HG02678 (cell line): ENCODE measurements around the gene DDIT4.
"Not testable (repeated sequence)": the region's sequence is repeated elsewhere in the genome, so short reads cannot be mapped to it uniquely, and the experiment has no call there.

Source experiments
- ATAC-seq: cut with Tn5 transposase; IDR thresholded peaks from one replicate; pipeline ENCODE4 v1.9.1; 2021; ENCODE audit warnings: mild to moderate bottlenecking, moderate library complexity; ENCODE audit not compliant: unreplicated experiment

Gene DDIT4, protein sequence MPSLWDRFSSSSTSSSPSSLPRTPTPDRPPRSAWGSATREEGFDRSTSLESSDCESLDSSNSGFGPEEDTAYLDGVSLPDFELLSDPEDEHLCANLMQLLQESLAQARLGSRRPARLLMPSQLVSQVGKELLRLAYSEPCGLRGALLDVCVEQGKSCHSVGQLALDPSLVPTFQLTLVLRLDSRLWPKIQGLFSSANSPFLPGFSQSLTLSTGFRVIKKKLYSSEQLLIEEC

DNA sequence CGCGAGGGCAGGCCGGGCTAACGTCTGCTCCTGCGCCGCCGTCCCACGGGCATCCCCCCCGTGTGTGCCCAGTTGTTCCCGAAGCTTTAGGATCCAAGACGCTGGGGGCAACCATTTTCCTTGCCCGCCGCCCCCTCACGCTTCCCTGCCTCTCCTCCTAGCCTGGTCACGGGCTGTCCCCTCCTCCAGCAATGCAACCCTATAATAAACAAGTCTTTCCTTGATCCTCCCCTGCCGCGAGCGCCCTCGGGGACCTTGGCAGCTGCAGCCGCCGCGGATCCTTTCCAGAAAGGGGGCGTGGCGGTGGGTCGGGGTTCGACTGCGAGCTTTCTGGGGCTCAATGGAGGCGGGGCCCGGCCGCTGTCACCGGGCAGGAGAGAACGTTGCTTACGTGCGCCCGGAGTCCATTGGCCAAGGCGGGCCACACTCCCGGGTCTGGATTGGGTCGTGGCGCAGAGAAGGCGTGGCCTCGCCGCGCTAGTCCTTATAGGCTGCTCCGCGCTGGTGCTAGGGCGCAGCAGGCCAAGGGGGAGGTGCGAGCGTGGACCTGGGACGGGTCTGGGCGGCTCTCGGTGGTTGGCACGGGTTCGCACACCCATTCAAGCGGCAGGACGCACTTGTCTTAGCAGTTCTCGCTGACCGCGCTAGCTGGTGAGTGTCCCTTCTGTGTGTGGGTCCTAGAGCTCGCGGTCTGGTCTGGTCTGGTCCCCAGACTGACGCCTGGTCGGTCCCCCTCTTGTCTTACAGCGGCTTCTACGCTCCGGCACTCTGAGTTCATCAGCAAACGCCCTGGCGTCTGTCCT lies at the start of gene DDIT4:
TSS of gene DDIT4 (plus strand) at position 515 of the 803 bp plus-strand sequence. CDS start 293 bp downstream, outside the sequence.
- peak; percentile 86 for ATAC-seq

DNA sequence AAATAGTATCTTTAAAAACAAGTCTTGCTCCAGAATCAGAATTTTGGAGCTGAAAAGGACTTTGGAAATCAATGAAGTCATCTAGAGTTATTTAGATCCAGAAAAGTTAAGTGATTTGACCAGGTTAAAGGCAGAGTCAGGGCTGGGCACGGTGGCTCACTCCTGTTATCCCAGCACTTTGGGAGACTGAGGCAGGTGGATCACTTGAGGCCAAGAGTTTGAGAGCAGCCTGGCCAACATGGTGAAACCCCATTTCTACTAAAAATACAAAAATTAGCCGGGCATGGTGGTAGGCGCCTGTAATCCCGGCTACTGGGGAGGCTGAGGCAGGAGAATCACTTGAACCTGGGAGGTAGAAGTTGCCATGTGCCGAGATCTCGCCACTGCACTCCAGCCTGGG lies 49.5 kb upstream of the DDIT4 start:
- ATAC-seq: not testable (repeated sequence)

DNA sequence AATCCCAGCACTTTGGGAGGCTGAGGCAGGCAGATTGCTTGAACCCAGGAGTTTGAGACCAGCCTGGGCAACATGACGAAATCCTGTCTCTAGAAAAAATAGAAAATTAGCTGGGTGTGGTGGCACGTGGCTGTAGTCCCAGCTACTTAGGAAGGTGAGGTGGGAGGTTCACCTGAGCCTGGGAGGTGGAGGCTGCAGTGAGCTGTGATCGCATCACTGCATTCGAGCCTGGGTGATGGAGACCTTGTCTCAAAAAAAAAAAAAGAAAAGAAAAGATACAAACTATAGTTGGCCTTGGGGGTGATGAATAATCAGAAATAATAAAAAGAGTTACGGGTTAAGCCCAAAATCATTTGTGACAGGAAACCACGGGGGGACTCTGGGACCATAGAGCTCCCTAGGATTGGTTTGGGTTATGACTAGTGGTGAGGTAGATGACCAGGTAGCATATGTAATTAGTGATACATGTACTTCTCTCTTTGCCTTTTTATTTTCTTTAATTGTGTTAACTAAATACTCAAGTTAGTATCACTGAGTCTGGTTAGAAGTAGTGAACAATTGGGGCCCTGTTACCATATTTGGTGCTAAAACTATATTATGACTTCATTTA lies 47.2 kb upstream of the DDIT4 start:
- ATAC-seq: no peak

DNA sequence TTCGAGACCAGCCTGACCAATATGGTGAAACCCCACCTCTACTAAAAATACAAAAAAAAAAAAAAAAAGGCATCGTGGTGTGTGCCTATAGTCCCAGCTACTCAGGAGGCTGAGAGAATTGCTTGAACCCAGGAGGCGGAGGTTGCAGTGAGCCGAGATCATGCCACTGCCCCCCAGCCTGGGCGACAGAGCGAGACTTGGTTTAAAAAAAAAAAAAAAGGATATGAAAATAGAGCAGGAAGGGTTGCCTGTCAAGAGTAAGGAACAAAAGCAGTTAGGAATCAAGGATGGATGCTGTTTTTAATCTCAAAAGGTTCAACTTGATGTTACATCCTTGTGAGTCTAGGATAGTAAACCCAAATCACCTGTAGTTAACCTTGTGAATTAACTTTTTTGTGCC lies 45.9 kb upstream of the DDIT4 start:
- ATAC-seq: no peak

DNA sequence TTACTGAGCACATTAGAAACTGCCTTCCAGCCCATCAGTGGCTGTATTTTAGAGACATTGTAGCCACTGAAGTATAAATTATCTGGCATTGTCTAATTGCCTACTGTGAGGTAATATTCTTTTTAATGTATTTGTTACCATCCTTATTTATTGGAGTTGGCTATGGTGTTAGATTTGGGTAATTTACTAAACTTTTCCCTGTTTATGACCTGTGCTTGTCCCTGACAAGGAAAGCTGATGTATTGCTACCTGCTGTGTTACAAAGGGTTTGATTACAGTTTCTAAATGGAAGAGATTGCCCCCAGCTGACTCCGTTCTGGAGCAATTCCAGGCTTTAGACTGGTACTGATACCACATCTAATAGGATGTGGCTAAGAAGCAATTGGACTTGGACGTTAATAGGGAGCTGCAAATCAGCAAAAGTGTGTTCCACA lies 45.4 kb upstream of the DDIT4 start:
- ATAC-seq: no peak

DNA sequence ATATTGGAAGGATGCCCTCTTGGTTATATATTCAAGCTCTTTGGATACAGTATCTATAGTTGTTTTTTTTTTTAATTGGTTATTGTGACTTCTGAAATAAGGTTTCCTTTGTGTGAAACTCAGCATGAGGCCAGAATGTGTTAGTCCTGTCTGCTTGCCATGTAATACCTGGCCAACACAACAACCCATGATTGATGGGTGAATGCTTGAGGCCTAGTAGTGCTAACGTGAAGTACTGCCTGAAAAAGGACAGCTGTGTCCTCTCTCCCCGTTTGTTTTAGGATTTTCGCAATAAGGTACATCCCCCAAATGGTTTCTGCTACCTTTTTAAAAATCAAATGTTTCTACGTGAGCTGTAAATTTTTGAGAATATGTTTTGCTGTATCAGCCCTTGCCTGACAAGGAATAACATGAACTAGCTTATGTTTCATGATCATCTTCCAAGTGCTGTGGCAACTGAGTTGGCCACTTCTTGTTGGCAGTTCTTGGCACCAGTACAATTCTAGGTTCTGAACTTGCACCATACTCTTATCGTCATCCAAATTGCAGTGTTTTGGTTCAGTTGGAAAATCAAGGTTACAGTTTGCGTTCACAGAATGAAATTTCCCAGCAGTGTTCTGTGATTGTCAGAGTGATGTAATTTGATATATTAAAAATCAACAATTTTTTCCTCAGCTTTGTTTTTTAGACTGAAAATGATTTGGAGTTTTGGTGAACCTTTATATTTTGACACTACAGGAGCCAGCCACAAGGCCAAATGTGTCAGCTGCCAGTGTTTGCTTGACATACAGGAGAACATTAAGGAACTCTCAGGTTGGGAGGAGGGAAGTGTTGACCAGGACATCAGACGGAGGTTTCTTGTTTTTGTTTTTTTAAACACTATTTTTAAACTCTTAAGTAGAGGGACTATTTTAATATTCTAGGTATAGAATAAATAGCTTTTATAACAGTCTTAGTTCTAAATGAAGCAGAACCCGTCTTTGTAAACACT lies 44.2 kb upstream of the DDIT4 start:
- ATAC-seq: no peak

DNA sequence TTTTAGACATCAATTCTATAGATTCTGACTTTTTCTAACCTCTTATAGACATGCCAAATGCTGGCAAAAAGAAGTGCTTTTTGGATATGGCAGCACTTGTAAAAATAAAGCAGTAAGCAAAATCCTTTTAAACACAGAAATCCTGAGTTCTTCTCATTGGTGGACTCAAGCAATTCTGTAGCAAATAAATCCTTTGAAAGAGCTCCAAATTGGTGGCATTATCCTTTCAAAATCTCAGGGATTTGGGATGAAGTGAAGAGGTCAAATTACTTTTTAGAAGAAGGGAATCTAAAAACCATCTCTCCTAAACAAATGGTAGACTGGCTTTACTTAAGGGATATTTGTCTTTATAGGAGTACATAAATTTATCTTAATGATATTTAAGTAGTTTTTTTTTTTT lies 40.1 kb upstream of the DDIT4 start:
- no peak for ATAC-seq

DNA sequence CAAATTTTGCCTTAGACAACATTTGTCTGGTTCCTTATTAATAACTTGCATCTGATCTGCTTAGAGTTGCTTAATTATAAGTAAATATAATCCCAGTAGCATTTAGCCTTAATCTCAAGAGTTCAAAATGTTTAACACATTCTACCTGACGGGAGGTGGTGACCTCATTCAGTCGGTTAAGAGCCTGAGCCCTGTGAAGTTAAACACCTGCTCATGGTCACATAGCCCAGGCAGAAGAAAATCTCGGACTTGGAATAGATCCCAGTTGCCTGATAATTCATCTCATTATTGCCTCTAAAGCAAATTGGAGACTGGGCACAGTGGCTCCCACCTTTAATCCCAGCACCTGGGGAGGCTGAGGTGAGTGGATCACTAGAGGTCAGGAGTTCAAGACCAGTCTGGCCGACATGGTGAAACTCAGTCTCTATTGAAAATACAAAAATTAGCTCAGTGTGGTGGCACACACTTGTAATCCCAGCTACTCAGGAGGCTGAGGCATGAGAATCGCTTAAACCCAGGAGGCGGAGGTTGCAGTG lies 39.1 kb upstream of the DDIT4 start:
- ATAC-seq: no peak

DNA sequence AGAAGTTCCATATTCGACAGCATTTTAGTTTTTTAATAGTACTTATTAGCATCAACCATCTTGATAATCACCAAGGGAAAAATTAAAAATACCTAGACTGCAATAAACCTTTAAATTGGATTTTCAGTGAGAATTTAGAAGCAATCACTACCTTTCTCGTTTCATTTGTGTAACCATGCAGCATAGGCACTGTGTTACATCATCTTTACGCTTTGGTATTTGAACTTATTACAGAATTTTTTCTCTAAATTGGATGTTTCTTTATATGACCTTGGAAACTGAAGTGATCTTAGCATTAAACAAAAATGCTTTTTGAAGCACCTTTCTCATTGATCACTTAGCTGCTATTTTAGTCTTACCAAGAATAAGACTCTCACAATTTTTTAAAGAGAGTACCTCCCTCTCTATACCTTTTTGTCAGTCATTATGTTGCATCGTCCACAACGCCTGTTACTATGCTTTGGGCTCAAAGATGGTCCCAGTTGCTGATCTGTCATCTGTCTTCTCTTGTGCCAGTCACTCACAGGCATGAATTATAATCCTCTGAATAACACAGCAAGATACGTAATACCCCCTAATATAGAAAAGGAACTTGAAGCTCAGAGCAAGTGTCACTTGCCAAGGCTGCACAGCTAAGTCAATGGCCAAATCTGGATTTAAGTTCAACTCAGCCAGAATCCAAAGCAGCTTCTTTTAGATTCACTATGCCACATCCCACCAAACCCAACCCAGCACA lies 38.0 kb upstream of the DDIT4 start:
- no peak for ATAC-seq

DNA sequence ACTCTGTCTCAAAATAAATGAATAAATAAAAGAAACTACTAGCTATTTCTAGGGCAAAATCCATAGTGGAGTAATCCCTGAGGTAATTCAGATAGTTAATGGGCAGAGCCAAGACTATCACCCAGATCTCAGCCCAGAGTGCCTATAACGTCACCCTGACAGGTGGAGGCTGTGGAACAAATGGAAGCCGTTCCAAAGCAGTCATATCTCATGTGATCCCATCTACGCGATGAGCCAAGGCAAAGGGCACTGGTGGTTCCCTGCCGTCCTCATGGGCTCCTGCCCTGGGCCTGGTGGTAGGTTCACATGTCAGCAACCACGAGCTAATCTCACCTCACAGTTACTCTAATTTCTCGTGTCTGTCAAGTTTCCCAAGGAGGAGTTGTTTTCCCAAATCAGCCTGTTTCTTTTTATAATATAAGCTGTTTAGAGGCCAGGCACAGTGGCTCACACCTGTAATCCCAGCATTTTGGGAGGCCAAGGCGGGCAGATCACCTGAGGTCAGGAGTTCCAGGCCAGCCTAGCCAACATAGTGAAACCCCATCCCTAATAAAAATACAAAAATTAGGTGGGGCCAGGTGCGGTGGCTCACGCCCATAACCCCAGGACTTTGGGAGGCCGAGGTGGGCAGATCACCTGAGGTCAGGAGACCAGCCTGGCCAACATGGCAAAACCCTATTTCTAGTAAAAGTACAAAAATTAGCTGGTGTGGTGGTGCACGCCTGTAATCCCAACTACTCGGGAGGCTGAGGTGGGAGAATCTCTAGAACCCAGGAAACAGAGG lies 35.1 kb upstream of the DDIT4 start:
- ATAC-seq: no peak

DNA sequence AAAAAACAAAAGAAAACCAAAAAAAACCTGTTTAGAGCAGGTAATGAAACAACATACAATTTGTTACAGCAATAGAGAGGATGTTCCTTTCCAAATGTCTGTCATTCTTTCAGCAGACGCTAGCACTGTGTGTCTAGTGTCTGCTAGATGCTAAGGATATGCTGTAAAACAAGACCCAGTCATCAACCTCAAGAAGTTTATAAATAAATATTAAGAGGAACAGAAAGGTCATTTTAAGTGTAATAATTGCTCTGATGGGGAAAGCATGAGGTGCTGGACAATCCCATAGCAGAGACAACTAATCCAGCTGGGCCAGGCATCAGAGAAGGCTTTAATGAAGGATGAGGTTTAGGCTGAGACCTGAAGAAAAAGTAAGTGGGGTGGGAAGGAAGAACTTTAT lies 34.3 kb upstream of the DDIT4 start:
- ATAC-seq: no peak

DNA sequence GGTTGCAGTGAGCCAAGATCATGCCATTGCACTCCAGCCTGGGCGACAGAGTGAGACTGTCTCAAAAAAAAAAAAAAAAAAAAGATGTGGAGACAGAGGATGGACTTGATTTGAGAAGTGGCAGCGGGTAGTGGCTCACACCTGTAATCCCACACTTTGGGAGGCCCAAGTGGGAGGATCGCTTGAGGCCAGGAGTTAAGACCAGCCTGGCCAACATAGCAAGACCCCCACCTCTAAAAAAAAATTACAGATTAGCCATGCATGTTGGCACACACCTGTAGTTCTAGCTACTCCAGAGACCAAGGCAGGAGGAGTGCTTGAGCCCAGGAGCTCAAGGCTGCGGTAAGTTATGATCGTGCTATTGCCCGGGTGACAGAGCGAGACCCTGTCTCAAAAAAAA lies 33.4 kb upstream of the DDIT4 start:
- no peak for ATAC-seq

DNA sequence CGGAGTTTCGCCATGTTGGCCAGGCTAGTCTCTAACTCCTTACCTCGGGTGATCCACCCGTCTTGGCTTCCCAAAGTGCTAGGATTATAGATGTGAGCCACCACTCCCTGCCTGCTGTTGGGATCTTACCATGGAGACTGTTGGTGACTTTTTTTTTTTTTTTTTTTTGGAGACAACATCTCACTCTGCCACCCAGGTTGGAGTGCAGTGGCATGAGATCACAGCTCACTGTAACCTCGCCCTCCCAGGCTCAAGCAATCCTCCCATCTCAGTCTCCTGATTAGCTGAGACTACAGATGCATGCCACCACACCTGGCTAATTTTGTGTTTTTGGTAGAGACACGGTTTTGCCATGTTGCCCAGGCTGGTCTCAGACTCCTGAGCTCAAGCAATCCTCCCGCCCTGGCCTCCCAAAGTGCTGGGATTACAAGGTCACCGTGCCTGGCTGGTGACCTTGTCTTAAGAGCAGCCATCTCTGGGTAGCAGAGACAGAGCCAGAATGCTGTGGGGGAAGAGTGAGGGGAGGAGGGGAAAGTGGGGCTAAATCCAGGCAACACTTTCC lies 32.0 kb upstream of the DDIT4 start:
- no peak for ATAC-seq

DNA sequence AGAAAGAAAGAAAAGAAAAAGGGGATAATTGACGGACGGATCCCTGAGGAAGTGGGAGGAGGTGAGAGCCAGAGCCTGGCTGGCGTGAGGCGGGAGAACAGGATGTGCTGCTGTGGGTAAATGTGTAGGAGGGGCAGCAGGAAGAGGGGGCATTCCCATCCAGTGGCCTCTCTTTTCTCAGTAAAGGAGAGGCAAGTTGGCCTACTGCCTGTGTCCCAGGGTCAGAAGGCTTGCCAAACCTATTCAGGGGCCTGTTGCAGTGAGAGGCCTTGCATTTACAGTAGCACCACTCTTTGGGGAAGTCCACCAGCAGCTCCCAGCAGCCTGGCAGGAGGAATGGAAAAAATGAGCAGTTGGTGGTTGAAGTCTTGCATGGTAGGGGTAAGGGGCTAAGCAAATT lies 31.0 kb upstream of the DDIT4 start:
- no peak for ATAC-seq

DNA sequence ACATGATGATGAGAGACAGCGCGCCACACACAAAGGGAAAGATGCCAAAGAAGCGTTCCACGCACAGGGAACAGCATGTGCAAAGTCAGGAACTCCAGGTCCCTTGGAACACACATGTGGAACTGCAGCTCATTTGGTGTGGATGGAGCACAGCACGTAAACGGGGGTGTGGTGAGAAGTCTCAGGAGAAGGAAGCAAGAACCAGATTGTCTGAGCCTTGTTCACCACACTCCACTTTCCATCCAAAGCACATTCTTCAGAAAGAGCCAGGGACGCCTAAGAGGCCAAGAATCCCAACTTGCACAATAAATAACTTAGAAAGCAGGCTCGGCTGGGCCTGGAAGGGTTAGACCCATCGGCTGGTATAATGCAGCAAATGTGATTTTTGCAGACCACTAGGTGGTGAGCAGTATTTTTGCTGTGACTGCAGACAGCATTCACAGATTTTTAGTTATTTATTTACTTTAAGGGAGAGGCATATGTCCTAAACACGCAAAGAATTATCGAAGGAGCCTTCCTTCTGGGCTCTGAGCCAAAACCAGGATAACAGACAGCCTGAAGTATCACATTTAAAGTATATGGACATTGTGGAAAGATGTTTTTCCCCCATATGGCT lies 29.8 kb upstream of the DDIT4 start:
- ATAC-seq: no peak

DNA sequence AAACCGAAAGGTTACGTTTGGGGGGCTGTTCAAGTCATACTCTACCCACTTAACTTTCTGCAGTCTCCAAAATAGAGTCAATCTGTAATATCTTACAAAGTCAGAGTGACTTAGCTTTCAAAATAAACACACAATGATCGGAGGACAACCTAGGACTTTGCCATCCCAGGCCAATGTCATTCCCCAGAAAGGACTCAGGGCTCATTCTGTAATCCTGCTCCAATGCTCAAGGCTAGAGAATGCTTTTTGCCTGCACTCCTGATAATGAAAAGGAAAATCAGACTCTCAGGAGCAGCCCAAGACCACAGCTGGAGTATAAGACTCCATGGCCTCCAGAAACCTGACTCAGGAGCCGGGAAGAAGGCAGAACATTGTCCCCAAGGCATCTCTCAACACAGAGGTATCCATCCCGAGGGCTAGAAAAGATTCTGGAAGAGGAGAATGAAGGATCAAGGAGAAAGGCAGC lies 29.1 kb upstream of the DDIT4 start:
- ATAC-seq: no peak

DNA sequence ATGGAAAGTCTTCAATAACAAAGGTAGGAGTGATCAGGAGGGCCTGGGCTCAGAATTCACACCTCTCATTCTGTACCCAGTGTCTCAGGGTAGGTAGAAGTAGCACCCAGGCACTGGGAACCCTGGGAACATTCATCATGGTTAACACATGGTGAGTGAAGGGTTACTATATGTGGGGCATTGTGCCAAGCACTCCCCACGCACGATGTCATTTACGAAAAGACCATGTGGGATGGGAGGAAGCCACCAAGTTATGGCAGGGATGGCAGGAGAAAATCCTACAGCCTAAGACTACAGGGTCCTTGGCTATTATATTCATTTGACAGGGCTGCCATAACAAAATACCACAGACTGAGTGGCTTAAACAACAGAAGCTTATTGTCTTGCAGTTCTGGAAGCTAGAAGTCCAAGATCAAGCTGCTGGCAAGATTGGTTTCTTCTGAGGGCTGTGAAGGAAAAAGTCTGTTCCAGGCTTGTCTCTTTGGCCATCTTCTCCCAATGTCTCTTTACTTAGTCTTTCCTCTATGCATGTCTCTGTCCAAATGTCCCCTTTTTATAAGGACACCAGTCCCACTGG lies 27.7 kb upstream of the DDIT4 start:
- no peak for ATAC-seq
